Panc1 (cell line): ENCODE data around the gene NSMCE1. TPM values are rescaled to one million over a fixed set of nuclear protein-coding genes. Genes with fewer than 3 reads are reported as not detected.

Source experiments
- ATAC-seq: fragments of 200-7000 bp; cut with Tn5 transposase; 2 replicates; pipeline ENCODE4 v1.9.1; 2020; ENCODE audit warnings: mild to moderate bottlenecking, moderate library complexity
- BruUV-seq: library from RNA; stranded (reverse); fragments of 400-500 nt; replicated peaks from 2 replicates; lab custom pipeline; 2021; lab: Mats Ljungman, UMichigan
- CTCF ChIA-PET: fragments of 300-600 bp; sonication (Branson Sonifier 250); formaldehyde crosslinking; loops from one replicate; lab custom pipeline; 2022; ENCODE audit warnings: antibody characterized with exemption; lab: Charles Lee
- POLR2A ChIA-PET: fragments of 300-600 bp; sonication (Branson Sonifier 250); formaldehyde crosslinking; loops from one replicate; lab custom pipeline; 2022; ENCODE audit warnings: antibody characterized with exemption; lab: Charles Lee
- DNase-seq: peaks from one replicate; pipeline ENCODE4 v3.0.0-alpha.2; 2010; ENCODE audit warnings: low read depth, low spot score
- H3K27ac ChIP-seq: 2 replicates; pipeline ENCODE4 v1.5.1; 2011; ENCODE audit warnings: mild to moderate bottlenecking, low read length, inconsistent platforms
- H3K27me3 ChIP-seq: fragments of 200-500 bp; sonication (Bioruptor generic); 2 replicates; pipeline ENCODE4 v1.6.0; 2014; ENCODE audit warnings: low read length, inconsistent platforms; ENCODE audit not compliant: control insufficient read depth, insufficient read depth
- H3K36me3 ChIP-seq: fragments of 200-500 bp; sonication (Bioruptor generic); 2 replicates; pipeline ENCODE4 v1.5.1; 2014; ENCODE audit warnings: inconsistent platforms, mild to moderate bottlenecking, low read length, moderate library complexity; ENCODE audit not compliant: control insufficient read depth, insufficient read depth
- H3K4me1 ChIP-seq: 2 replicates; pipeline ENCODE4 v1.5.1; 2011; ENCODE audit warnings: inconsistent platforms, mild to moderate bottlenecking, low read length, moderate library complexity; ENCODE audit not compliant: control insufficient read depth, insufficient read depth
- H3K4me3 ChIP-seq, 2 experiments: 2 replicates each; pipeline ENCODE4 v1.5.1; 2011 to 2012; ENCODE audit warnings: low read depth in 2 of 2, low read length in 2 of 2, mild to moderate bottlenecking in 2 of 2, inconsistent platforms in 1 of 2, moderate library complexity in 1 of 2
- H3K9me3 ChIP-seq: fragments of 200-500 bp; sonication (Bioruptor generic); 2 replicates; pipeline ENCODE4 v1.5.1; 2014; ENCODE audit warnings: low read depth, mild to moderate bottlenecking, inconsistent platforms, low read length, moderate library complexity; ENCODE audit not compliant: control insufficient read depth, insufficient read depth
- POLR2AphosphoS5 ChIP-seq: IDR thresholded peaks from 2 replicates; pipeline ENCODE4 v1.6.1; 2012; ENCODE audit warnings: mild to moderate bottlenecking, low read depth, low read length, moderate library complexity
- SIN3A ChIP-seq: IDR thresholded peaks from 2 replicates; pipeline ENCODE4 v1.6.1; 2012; ENCODE audit warnings: low read depth, mild to moderate bottlenecking, low read length, moderate library complexity, borderline replicate concordance; ENCODE audit not compliant: insufficient read depth
- TCF7L2 ChIP-seq: IDR thresholded peaks from 2 replicates; pipeline ENCODE4 v1.6.1; 2011; ENCODE audit warnings: mild to moderate bottlenecking, low read depth, low read length, inconsistent platforms
- in situ Hi-C: cut with HindIII; loops from 2 replicates; pipeline ENCODE4 v1.10.0; 2016; ENCODE audit warnings: low sequenced_read_pairs, low pct_unique_long_range_greater_than_20kb
- intact Hi-C: fragments of 100-400 bp; cut with micrococcal nuclease; formaldehyde crosslinking; loops from one replicate; pipeline ENCODE4 v1.10.0; 2022; ENCODE audit not compliant: unreplicated experiment
- total RNA-seq: library from RNA; stranded (reverse); gene quantifications from one replicate; pipeline ENCODE4 v1.2.1, GENCODE V29; 2021; ENCODE audit not compliant: unreplicated experiment
- TF ChIP-seq, protein P1 (sequence below): fragments of 450-650 bp; IDR thresholded peaks from 2 replicates; pipeline ENCODE4 v1.5.1; 2017; ENCODE audit warnings: mild to moderate bottlenecking
- TF ChIP-seq, protein P2 (sequence below), 2 experiments: IDR thresholded peaks; 2 replicates each; pipeline ENCODE4 v1.6.1; 2011 to 2012; ENCODE audit warnings: low read depth in 2 of 2, control low read depth in 1 of 2, low read length in 1 of 2, mild to moderate bottlenecking in 1 of 2, moderate library complexity in 1 of 2; ENCODE audit not compliant: insufficient read depth in 1 of 2

The NSMCE1 gene
- total RNA-seq, 1 experiment from 2014 or later, result 48.2 TPM

DNA sequence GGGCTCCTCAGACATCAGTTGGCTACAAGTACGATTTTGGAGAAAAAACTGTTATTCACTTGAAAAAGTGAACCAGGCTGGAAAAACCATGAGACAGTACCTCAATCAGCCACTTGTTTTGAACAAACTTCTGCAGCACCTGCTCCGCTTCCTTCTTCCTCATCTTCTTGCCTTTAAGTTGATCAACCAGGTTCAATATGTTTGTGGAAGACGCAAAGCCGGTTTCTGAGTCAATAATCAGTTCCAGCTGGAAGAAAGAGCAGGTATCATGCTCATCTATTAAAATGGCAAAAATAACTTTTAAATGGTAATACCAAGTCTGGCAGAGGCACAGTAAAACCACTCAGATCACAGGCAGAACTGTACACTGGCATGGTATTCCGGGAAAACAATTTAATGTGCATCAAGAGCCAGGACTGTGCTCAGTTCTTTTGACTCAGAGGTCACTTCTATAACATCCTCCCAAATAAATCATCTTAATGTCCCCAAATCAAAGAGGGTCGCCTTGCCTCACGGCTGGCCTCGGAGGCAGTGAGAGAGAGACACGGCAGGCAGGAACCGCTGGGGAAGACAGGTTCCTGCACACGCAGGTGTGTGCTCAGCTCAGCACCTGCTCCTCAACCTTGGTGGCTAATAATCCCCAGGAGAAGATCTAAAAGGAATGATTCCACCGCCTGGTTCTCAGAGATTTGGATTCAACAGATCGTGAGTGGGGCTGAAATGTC lies 35.5 kb downstream of the NSMCE1 start:
- Histone ChIP-seq H3K4me1 (no peaks in the 10 kb centered on the region), H3K36me3 (peaks cover 4% of the 10 kb centered on the region), H3K27me3 (no peaks in the 10 kb centered on the region), H3K27ac (no peak overlapping the region), H3K9me3 (no peaks in the 10 kb centered on the region), H3K4me3 (no peak overlapping the region)
- ATAC-seq, result no peak
- DNase-seq, result no peak
- TF ChIP-seq SIN3A (no peak), TCF7L2 (no peak), POLR2AphosphoS5 (no peak)
- TF ChIP-seq, protein P1, sequence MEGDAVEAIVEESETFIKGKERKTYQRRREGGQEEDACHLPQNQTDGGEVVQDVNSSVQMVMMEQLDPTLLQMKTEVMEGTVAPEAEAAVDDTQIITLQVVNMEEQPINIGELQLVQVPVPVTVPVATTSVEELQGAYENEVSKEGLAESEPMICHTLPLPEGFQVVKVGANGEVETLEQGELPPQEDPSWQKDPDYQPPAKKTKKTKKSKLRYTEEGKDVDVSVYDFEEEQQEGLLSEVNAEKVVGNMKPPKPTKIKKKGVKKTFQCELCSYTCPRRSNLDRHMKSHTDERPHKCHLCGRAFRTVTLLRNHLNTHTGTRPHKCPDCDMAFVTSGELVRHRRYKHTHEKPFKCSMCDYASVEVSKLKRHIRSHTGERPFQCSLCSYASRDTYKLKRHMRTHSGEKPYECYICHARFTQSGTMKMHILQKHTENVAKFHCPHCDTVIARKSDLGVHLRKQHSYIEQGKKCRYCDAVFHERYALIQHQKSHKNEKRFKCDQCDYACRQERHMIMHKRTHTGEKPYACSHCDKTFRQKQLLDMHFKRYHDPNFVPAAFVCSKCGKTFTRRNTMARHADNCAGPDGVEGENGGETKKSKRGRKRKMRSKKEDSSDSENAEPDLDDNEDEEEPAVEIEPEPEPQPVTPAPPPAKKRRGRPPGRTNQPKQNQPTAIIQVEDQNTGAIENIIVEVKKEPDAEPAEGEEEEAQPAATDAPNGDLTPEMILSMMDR, result no peak
- intact Hi-C loops, result no loop called here
- CTCF ChIA-PET, result no interaction called here
- POLR2A ChIA-PET, result no interaction called here
- no TSS peak for BruUV-seq
- in situ Hi-C loops, result no loop called here

DNA sequence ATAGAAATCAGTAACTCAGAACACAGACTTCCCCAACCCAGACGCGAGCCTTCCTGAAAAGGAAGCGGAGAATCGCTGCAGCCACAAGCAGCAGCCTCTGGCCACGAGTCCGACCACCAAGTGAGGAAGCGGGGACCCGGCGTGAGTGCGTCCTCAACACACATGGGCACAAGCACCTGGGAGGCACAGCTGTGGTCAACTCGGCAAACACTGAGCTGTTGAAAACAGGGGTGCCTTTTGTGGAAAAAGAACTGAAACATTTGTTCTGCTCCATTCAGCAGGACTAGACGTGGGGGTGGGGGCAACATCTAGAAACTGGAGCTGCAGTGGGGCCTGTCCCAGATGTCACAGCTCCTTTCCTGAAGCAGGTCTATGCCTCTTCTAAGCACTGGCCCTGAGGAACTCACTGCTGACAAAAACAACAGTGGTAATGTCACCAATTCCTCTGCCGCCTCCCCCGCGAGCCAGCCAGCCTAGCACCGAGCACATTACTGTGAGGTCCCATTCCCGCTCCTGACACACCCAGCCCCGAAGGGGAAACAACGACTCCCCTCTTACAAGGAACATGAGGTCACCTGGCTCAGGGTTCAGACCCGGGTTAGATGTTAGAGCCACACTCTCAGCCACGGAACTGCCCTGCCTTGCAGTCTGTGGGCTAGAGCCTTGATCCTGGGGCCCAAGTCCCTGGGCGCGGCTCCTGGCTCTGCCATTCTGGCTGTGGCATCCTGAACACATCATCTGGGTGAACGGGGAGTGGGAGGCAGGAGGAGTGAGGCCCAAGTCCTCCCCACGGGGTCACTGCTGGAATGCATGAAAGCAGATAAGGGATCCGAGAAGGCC lies 36.3 kb downstream of the NSMCE1 start:
- TF ChIP-seq SIN3A (no peak), TCF7L2 (no peak), POLR2AphosphoS5 (no peak)
- TF ChIP-seq, protein P1, result no peak
- TF ChIP-seq, protein P2, sequence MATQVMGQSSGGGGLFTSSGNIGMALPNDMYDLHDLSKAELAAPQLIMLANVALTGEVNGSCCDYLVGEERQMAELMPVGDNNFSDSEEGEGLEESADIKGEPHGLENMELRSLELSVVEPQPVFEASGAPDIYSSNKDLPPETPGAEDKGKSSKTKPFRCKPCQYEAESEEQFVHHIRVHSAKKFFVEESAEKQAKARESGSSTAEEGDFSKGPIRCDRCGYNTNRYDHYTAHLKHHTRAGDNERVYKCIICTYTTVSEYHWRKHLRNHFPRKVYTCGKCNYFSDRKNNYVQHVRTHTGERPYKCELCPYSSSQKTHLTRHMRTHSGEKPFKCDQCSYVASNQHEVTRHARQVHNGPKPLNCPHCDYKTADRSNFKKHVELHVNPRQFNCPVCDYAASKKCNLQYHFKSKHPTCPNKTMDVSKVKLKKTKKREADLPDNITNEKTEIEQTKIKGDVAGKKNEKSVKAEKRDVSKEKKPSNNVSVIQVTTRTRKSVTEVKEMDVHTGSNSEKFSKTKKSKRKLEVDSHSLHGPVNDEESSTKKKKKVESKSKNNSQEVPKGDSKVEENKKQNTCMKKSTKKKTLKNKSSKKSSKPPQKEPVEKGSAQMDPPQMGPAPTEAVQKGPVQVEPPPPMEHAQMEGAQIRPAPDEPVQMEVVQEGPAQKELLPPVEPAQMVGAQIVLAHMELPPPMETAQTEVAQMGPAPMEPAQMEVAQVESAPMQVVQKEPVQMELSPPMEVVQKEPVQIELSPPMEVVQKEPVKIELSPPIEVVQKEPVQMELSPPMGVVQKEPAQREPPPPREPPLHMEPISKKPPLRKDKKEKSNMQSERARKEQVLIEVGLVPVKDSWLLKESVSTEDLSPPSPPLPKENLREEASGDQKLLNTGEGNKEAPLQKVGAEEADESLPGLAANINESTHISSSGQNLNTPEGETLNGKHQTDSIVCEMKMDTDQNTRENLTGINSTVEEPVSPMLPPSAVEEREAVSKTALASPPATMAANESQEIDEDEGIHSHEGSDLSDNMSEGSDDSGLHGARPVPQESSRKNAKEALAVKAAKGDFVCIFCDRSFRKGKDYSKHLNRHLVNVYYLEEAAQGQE (IDR thresholded peaks at IDR 0.05; ENCODE audit: insufficient read depth in 1 of 2, low read depth in 2 of 2, low read length in 1 of 2), result no peak
- H3K36me3 ChIP-seq, result peaks cover 4% of the 10 kb centered on the region
- ATAC-seq (no peak), DNase-seq (no peak)
- no peaks in the 10 kb centered on the region for H3K27me3 ChIP-seq
- H3K4me1 ChIP-seq, result no peaks in the 10 kb centered on the region
- intact Hi-C loops, result no loop called here
- in situ Hi-C loops, result no loop called here
- H3K9me3 ChIP-seq, result no peaks in the 10 kb centered on the region
- ChIA-PET CTCF (interaction anchor here (0.7 kb wide), 1 partner anchor 1997 kb away, joined by 9 read pairs; no protein-coding TSS in a partner anchor), POLR2A (no interaction called here)
- no TSS peak for BruUV-seq
- no peak overlapping the region for H3K27ac ChIP-seq
- no peak overlapping the region for H3K4me3 ChIP-seq
